ENCODE data around the gene EML4.
"Not testable (repeated sequence)": the region's sequence is repeated elsewhere in the genome, so short reads cannot be mapped to it uniquely, and the experiment has no call there.

DNA sequence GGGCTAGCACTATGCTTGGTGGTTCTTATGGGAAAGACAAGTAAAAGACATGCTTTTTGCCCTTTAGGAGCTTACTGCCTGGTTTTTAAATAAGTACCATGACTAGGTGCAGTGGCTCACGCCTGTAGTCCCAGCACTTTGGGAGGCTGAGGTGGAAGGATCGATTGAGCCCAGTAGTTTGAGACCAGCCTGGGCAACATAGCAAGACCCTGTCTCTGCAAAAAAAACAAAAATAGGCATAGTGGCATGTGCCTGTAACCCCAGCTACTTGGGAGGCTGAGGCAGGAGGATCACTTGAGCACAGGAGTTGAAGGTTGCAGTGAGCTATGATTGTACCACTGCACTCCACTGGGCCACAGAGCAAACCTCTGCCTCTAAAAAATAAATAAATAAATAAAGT is 4.3 kb downstream of the EML4 start:
- TF ChIP-seq, protein P1, sequence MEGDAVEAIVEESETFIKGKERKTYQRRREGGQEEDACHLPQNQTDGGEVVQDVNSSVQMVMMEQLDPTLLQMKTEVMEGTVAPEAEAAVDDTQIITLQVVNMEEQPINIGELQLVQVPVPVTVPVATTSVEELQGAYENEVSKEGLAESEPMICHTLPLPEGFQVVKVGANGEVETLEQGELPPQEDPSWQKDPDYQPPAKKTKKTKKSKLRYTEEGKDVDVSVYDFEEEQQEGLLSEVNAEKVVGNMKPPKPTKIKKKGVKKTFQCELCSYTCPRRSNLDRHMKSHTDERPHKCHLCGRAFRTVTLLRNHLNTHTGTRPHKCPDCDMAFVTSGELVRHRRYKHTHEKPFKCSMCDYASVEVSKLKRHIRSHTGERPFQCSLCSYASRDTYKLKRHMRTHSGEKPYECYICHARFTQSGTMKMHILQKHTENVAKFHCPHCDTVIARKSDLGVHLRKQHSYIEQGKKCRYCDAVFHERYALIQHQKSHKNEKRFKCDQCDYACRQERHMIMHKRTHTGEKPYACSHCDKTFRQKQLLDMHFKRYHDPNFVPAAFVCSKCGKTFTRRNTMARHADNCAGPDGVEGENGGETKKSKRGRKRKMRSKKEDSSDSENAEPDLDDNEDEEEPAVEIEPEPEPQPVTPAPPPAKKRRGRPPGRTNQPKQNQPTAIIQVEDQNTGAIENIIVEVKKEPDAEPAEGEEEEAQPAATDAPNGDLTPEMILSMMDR (conservative IDR thresholded peaks at IDR 0.05), result not testable (repeated sequence)
- not testable (repeated sequence) for TF ChIP-seq EZH2 (IDR thresholded peaks at IDR 0.05; ENCODE audit: low read depth)
